Fibroblast of mammary gland (primary cell): ENCODE data around the gene HERC3.

Source experiments
- DNase-seq: peaks from one replicate; pipeline ENCODE4 v3.0.0-alpha.2; 2010; ENCODE audit warnings: low read depth
- H3K4me3 ChIP-seq: 2 replicates; pipeline ENCODE4 v1.5.1; 2011; ENCODE audit warnings: low read depth, mild to moderate bottlenecking, low read length, moderate library complexity; ENCODE audit not compliant: control insufficient read depth
- CTCF ChIP-seq: conservative IDR thresholded peaks from 2 replicates; pipeline ENCODE4 v1.5.1; 2011; ENCODE audit warnings: low read depth, low read length, inconsistent platforms; ENCODE audit not compliant: control insufficient read depth, insufficient read depth

HERC3 gene

GRCh38 chr4:88672987-88673386, 80.7 kb downstream of the HERC3 start:
- peak; percentile 56 for DNase-seq
- no peak overlapping the region for H3K4me3 ChIP-seq
- TF ChIP-seq CTCF = peak; percentile 67

GRCh38 chr4:88673886-88674285, 81.6 kb downstream of the HERC3 start:
- TF ChIP-seq CTCF = no peak
- H3K4me3 ChIP-seq = no peak overlapping the region
- DNase-seq = no peak

GRCh38 chr4:88674565-88674964, 82.3 kb downstream of the HERC3 start:
- TF ChIP-seq CTCF = no peak
- peak; percentile 73 for DNase-seq
- H3K4me3 ChIP-seq = no peak overlapping the region

GRCh38 chr4:88674979-88675378, 82.7 kb downstream of the HERC3 start:
- peak; percentile 78 for DNase-seq
- no peak for TF ChIP-seq CTCF
- H3K4me3 ChIP-seq = no peak overlapping the region

GRCh38 chr4:88675543-88675942, 83.3 kb downstream of the HERC3 start:
- H3K4me3 ChIP-seq = no peak overlapping the region
- DNase-seq = no peak
- TF ChIP-seq CTCF = no peak

GRCh38 chr4:88681209-88681608, 88.9 kb downstream of the HERC3 start:
- DNase-seq = no peak
- no peak for TF ChIP-seq CTCF
- H3K4me3 ChIP-seq = no peak overlapping the region

DNA sequence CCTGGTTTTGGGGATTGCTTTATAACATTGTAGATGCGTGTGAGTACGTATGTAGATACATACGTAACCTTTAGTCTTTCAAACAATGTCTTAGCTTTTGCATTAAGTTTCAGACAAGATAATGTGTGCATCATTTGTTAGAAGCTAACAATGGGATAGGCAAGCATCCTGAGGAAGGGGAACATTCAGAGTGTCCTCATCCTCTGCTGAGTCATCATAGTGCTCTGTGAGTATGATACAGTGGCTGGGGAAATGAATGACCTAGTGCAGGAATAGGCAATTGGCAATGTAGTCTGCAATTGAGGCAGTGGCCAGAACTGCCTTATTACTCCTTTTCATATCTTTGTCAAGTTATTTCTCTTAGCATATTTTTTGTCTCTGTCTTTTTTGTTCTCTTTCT, 98.1 kb downstream of the HERC3 start:
- DNase-seq = peak; percentile 82
- TF ChIP-seq CTCF = no peak
- H3K4me3 ChIP-seq = no peak overlapping the region
